Breast epithelium (tissue), 4 donors: Measurements from ENCODE around the gene MARCHF3. TPM values are rescaled to one million over a fixed set of nuclear protein-coding genes. Genes with fewer than 3 reads are reported as not detected.

Experiments
- DNase-seq, 2 donors: peaks; one replicate each; pipeline ENCODE4 v3.0.0-alpha.2; 2019; ENCODE audit warnings: low spot score in 2 of 2
- H3K27ac ChIP-seq, 2 donors: fragments of 200-600 bp; sonication (generic) in 1 of 2; one replicate each; pipeline ENCODE4 v1.5.1; 2016 to 2019; ENCODE audit warnings: mild to moderate bottlenecking in 1 of 2
- H3K27me3 ChIP-seq, 2 donors: fragments of 200-600 bp; sonication (generic) in 1 of 2; one replicate each; pipeline versions ENCODE4 v1.5.1 to v1.6.0; 2017 to 2019; ENCODE audit warnings: control low read depth in 1 of 2, mild to moderate bottlenecking in 1 of 2
- H3K36me3 ChIP-seq: fragments of 200-600 bp; one replicate; pipeline ENCODE4 v1.5.1; 2019
- H3K4me1 ChIP-seq, 2 donors: fragments of 200-600 bp; sonication (generic); one replicate each; pipeline ENCODE4 v1.5.1; 2016 to 2019; ENCODE audit warnings: control low read depth in 1 of 2
- H3K4me3 ChIP-seq, 3 donors: fragments of 200-600 bp; sonication (generic); 1 replicate in 2 of 3; 2 replicates in 1 of 3; pipeline ENCODE4 v1.5.1; 2016 to 2019; ENCODE audit warnings: mild to moderate bottlenecking in 3 of 3, moderate library complexity in 2 of 3
- H3K9me3 ChIP-seq, 2 donors: fragments of 200-600 bp; sonication (generic) in 1 of 2; one replicate each; pipeline ENCODE4 v1.5.1; 2016 to 2019; ENCODE audit warnings: control low read depth in 1 of 2
- CTCF ChIP-seq, 3 donors: fragments of 450-650 bp; IDR thresholded peaks; one replicate each; pipeline ENCODE4 v1.5.1; 2016 to 2017; ENCODE audit warnings: antibody characterized with exemption in 3 of 3, mild to moderate bottlenecking in 3 of 3, moderate library complexity in 3 of 3
- POLR2A ChIP-seq: fragments of 450-650 bp; IDR thresholded peaks from one replicate; pipeline ENCODE4 v1.6.1; 2016; ENCODE audit warnings: antibody characterized with exemption, mild to moderate bottlenecking, moderate library complexity
- POLR2AphosphoS5 ChIP-seq, 3 donors: sonication (generic); formaldehyde crosslinking; IDR thresholded peaks; one replicate each; pipeline ENCODE4 v1.6.1; 2017; ENCODE audit warnings: antibody characterized with exemption in 3 of 3
- intact Hi-C: fragments of 100-400 bp; cut with DNase I; formaldehyde crosslinking; loops from one replicate; pipeline ENCODE4 v1.15.1; 2023; ENCODE audit warnings: low total_unique reads
- total RNA-seq, 3 donors: library from RNA; depleted of rRNA; stranded (reverse); fragments of >200 nt; gene quantifications; one replicate each; pipeline ENCODE4 v1.1.0, GENCODE V29; 2016

MARCHF3 gene
- total RNA-seq, 3 donors from 2014 or later: 7.5 to 16.1 (median 11.6) TPM

DNA sequence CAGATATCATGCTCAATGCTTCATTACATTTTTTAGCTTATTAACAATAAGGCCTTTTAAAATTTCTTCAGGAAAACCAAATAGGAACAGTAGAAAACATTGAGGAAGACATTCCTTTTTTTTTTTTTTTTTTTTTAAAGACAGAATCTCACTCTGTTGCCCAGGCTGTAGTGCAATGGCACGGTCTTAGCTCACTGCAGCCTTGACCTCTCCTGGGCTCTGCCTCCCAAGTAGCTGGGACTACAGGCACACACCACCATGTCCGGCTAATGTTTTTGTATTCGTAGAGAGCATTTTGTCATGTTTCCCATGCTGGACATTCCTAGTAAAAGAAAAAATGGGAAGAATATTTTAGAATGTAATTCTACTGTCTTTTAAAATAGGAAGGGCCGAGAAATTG lies 193.1 kb downstream of the MARCHF3 start:
- H3K27ac ChIP-seq: no peak overlapping the region
- H3K9me3 ChIP-seq: no peaks in the 10 kb centered on the region
- no peak overlapping the region for H3K4me3 ChIP-seq
- H3K4me1 ChIP-seq: no peaks in the 10 kb centered on the region
- intact Hi-C loops: no loop called here
- no peaks in the 10 kb centered on the region for H3K27me3 ChIP-seq
- DNase-seq: no peak
- no peaks in the 10 kb centered on the region for H3K36me3 ChIP-seq
- no peak for TF ChIP-seq CTCF (IDR thresholded peaks at IDR 0.05)
- TF ChIP-seq POLR2AphosphoS5 (IDR thresholded peaks at IDR 0.05): no peak
- no peak for TF ChIP-seq POLR2A

DNA sequence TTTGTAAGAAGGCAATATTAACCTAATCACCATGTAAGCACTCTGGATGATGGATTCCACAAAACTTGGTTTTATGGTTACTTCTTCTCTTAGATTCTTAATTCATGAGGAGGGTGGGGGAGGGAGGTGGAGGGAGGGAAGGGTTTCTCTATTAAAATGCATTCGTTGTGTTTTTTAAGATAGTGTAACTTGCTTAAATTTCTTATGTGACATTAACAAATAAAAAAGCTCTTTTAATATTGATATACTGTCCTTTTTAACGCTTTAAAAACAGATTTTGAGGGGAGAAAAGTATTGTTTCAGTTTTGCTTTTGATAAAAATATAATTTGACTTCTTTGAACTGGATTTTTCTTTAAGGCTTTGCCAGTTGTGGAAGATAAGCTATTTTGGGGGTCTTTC lies 193.6 kb downstream of the MARCHF3 start:
- Histone ChIP-seq H3K27me3 (no peaks in the 10 kb centered on the region), H3K27ac (no peak overlapping the region), H3K9me3 (no peaks in the 10 kb centered on the region), H3K4me1 (no peaks in the 10 kb centered on the region), H3K4me3 (no peak overlapping the region), H3K36me3 (no peaks in the 10 kb centered on the region)
- no peak for TF ChIP-seq POLR2A
- TF ChIP-seq POLR2AphosphoS5 (IDR thresholded peaks at IDR 0.05): no peak
- no peak for TF ChIP-seq CTCF (IDR thresholded peaks at IDR 0.05)
- intact Hi-C loops: no loop called here
- no peak for DNase-seq

DNA sequence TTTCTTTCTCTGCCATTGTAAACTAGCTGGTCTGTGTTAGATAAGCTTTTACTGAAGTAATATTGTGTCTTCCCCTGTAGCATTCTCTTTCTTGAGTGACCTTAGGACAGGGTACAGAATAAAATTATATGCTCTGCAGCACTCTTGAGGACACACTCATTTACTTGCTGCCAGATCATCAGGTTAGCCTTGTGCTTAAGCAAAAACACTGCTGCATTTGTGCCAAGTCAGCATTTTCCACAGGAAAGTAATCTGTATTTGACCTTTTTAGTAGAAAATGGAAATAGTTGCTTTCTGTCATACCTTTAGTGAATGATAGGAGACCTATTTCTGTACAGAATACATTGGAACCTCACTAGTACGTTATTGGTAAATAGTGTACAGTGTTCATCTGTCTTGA lies 199.2 kb downstream of the MARCHF3 start:
- no peaks in the 10 kb centered on the region for H3K27me3 ChIP-seq
- no peaks in the 10 kb centered on the region for H3K4me1 ChIP-seq
- no peaks in the 10 kb centered on the region for H3K36me3 ChIP-seq
- TF ChIP-seq POLR2AphosphoS5 (IDR thresholded peaks at IDR 0.05): no peak
- TF ChIP-seq CTCF (IDR thresholded peaks at IDR 0.05): no peak
- no peak for TF ChIP-seq POLR2A
- H3K9me3 ChIP-seq: no peaks in the 10 kb centered on the region
- H3K27ac ChIP-seq: no peak overlapping the region
- intact Hi-C loops: no loop called here
- no peak overlapping the region for H3K4me3 ChIP-seq
- no peak for DNase-seq

DNA sequence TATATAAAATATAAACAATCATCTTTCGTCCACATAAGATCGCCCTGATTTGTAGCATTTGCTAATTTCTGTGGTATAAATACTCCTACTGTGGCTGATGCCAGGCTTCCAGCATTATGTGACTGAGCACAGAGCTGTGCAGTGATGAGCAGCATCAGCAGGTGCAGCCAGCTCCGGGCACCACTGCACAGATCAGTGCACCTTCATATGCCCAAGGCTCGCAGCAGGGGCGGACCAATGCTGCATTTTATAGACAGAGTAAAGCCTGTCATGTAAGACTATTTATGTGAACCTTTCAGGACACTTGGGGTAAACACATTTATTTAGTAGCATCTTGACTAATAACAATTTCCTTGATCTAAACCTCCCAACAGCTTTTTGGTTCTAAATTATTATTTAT lies 200.3 kb downstream of the MARCHF3 start:
- intact Hi-C loops: no loop called here

DNA sequence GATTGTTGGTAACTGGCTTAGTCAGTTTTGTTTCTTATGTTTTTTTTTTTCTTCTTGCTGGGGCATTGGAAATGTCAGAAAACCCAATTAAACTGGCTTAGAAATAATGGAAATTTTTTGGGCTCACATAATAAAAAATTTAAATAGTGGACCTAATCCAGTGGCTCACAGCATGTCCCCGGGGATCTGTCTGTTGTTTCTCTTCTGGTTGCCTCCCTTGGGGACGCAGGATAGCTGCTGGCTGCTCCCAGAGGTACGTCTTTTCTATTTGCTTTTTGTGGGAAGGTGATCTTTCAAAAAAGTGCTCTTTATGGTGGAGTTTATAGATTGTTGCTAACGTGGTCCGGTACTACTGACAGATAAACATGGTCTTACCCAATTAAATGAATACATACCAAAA lies 201.3 kb downstream of the MARCHF3 start:
- intact Hi-C loops: no loop called here
- no peak overlapping the region for H3K27ac ChIP-seq
- no peaks in the 10 kb centered on the region for H3K27me3 ChIP-seq
- no peaks in the 10 kb centered on the region for H3K4me1 ChIP-seq
- H3K36me3 ChIP-seq: no peaks in the 10 kb centered on the region
- H3K4me3 ChIP-seq: no peak overlapping the region
- H3K9me3 ChIP-seq: no peaks in the 10 kb centered on the region
- DNase-seq: no peak
- no peak for TF ChIP-seq POLR2AphosphoS5 (IDR thresholded peaks at IDR 0.05)
- TF ChIP-seq POLR2A: no peak
- TF ChIP-seq CTCF (IDR thresholded peaks at IDR 0.05): no peak

More for the DNA sequence above, 200.3 kb downstream of the MARCHF3 start:
- Histone ChIP-seq H3K27ac (no peak overlapping the region), H3K4me3 (no peak overlapping the region), H3K36me3 (no peaks in the 10 kb centered on the region), H3K27me3 (no peaks in the 10 kb centered on the region), H3K4me1 (no peaks in the 10 kb centered on the region), H3K9me3 (no peaks in the 10 kb centered on the region)
- no peak for DNase-seq
- TF ChIP-seq CTCF (IDR thresholded peaks at IDR 0.05) (no peak), POLR2AphosphoS5 (IDR thresholded peaks at IDR 0.05) (no peak), POLR2A (no peak)
